Measurements from ENCODE around the gene RPH3AL.
"Not testable (repeated sequence)": the region's sequence is repeated elsewhere in the genome, so short reads cannot be mapped to it uniquely, and the experiment has no call there.

RPH3AL gene

DNA sequence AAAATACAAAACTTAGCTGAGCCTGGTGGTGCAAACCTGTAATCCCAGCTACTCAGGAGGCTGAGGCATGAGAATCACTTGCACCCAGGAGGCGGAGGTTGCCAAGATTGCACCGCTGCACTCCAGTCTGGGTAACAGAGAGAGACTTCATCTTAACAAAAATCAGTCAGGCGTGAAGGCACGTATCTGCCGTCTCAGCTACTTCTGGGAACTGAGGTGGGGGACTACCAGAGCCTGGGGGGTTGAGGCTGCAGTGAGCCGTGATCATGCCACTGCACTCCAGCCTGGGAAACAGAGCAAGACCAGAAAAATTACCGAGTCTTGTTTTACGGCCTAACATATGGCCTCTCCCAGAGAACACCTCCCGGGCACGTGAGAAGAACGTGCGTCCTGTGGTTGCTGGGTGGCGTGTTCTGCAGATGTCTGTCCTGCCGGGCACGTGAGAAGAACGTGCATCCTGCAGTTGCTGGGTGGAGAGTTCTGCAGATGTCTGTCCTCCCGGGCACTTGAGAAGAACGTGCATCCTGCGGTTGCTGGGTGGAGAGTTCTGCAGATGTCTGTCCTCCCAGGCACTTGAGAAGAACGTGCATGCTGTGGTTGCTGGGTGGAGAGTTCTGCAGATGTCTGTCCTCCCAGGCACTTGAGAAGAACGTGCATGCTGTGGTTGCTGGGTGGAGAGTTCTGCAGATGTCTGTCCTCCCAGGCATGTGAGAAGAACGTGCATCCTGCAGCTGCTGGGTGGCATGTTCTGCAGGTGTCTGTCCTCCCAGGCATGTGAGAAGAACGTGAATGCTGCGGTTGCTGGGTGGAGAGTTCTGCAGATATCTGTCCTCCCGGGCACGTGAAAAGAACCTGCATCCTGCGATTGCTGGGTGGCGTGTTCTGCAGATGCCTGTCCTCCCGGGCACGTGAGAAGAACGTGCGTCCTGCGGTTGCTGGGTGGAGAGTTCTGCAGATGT is 14.3 kb upstream of the RPH3AL start:
- H3K27me3 Mint-ChIP-seq; H3K27ac Mint-ChIP-seq; H3K36me3 Mint-ChIP-seq; H3K9me3 Mint-ChIP-seq (ENCODE audit: low read depth): not testable (repeated sequence)
- H3K4me1 Mint-ChIP-seq (ENCODE audit: low read depth), result peaks cover 34% of the 10 kb centered on the region
- peak overlapping the region; percentile 13 for H3K4me3 Mint-ChIP-seq

- H3K27ac Mint-ChIP-seq, result no peak overlapping the region
- H3K9me3 Mint-ChIP-seq (ENCODE audit: low read depth), result peaks cover 7% of the 10 kb centered on the region
- H3K4me3 Mint-ChIP-seq, result peak overlapping the region; percentile 36
These were observed 12.2 kb upstream of the RPH3AL start for GRCh38 chr17:364766-365165.

DNA sequence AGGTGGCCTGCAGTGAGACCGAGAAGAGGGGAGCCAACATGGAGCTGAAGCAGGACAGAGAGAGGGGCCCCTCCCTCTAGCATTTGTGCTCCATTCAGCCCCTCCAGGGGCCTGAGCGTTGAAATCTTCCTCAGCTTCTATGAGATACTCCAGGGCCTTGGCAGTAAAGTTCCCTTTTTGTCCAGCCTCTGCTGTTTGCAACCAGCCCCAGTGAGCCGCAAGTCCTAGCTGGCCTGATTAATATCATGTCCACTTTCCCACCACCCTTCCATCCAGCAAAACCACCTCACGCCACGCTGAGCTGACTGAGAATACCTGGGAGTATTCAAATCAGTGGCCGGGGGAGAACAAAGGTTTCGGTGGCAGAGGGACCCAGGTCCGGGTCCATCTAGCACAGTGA is 11.7 kb upstream of the RPH3AL start:
- peaks cover 3% of the 10 kb centered on the region for H3K36me3 Mint-ChIP-seq
- no peak overlapping the region for H3K4me3 Mint-ChIP-seq
- peaks cover 34% of the 10 kb centered on the region for H3K4me1 Mint-ChIP-seq (ENCODE audit: low read depth)
- no peaks in the 10 kb centered on the region for H3K27me3 Mint-ChIP-seq
- H3K9me3 Mint-ChIP-seq (ENCODE audit: low read depth), result peaks cover 7% of the 10 kb centered on the region
- no peak overlapping the region for H3K27ac Mint-ChIP-seq

More at GRCh38 chr17:364766-365165, 12.2 kb upstream of the RPH3AL start:
- peaks cover 34% of the 10 kb centered on the region for H3K4me1 Mint-ChIP-seq (ENCODE audit: low read depth)
- H3K36me3 Mint-ChIP-seq, result peaks cover 6% of the 10 kb centered on the region
- H3K27me3 Mint-ChIP-seq, result no peaks in the 10 kb centered on the region

DNA sequence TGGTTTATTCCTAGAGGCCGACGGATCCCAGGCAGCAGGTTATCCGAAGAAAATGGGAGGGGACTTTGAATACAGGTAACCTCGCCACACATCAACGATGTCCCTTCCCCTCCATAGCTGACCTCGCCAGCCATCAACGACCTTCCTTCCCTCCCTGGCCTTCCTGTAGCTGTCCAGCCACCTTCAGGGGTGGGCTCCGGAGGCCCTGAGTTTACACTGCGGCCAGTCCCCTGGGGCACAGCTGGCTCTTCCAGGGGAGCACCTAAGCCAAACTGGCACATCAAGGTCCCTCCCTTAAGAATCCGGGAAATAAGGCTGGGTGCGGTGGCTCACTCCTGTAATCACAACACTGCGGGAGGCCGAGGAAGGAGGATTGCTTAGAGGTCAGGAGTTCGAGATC is 10.1 kb upstream of the RPH3AL start:
- Mint-ChIP-seq H3K27me3 (no peaks in the 10 kb centered on the region), H3K27ac (no peak overlapping the region), H3K9me3 (ENCODE audit: low read depth) (no peaks in the 10 kb centered on the region), H3K4me1 (ENCODE audit: low read depth) (peaks cover 32% of the 10 kb centered on the region), H3K4me3 (no peak overlapping the region), H3K36me3 (no peaks in the 10 kb centered on the region)

DNA sequence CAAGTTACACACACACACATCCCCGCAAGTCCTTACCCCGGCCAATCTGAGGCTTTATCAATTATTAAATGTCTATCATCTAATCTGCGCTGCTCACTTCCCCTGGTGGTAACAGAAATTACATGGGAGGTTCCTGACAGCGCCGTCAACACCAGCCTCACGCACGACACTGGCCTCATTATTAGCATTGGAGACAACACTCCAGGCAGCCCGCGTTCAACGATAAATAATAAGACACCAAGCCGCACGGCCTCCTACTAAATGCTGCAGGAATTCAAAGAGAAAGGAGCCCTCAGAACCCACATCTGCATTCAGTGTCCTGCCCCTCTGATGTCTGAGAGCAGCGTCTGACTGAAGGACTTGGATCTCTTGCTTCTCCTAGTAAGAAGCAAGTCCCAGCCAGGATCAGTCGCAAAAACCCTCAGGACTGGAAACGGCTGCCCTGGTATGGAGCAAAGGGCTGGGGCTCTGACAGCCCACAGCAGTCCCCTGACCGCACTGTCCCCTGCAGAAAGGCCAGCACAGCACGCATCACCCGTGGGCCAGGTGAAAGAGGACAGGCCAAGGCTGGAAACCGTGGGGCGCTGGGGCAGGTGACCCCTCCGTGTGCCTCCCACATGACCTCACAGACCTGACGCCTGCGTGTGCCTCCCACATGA is 7.6 kb upstream of the RPH3AL start:
- Mint-ChIP-seq H3K36me3 (no peaks in the 10 kb centered on the region), H3K9me3 (ENCODE audit: low read depth) (no peaks in the 10 kb centered on the region), H3K27me3 (no peaks in the 10 kb centered on the region), H3K4me3 (no peak overlapping the region), H3K4me1 (ENCODE audit: low read depth) (peaks cover 15% of the 10 kb centered on the region), H3K27ac (no peak overlapping the region)

DNA sequence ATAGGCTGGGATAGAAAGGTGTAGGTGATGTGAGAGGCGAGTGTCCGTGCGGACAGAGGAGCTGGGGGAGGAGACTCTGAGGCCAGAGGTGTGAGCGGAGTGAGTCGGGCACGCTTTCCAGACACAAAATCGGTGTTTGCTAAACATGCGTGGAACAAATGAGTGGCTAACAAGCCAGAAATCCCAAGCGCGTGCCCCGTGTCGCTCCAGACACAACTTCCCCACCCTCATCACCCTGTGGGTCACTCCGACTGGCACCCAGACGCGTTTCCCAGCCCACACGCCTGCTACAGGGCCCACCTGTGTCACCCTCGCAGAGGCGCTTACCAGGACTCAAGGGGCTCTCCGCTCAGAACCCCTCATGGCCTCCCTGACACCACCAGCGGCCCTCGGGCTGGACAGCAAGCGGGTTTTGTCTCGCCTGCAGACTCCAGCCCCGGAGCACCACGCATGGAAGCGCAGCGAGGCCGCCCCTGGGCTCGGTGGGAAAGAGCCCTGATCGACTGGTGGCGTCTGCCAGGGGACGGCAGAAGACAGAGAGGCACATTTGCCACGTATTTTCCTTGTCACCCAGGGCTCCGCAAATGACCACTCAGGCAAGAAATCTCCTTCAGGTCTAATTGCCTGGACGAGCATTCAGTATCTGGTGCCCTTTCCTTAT is 6.0 kb upstream of the RPH3AL start:
- no peaks in the 10 kb centered on the region for H3K36me3 Mint-ChIP-seq
- no peaks in the 10 kb centered on the region for H3K27me3 Mint-ChIP-seq

DNA sequence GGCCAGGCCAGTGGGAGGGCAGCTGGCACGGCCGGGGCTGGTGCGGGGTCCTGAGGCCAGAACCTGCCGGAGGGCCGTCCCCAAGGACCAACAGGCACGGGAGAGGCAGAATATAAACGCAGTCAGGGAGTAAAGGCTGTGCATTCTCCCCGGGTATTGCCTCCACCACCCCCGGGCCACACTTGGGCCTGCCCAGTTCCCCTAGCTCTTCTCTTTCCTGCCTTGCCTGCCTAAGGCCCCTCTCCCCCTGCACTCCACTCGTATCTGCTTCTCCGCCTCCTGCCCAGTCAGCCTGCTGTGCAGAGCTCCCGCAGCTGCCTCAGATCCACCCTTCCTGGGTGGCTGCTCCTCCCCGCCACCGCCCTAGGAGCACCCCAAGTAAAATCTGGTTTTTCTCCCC is 5.0 kb upstream of the RPH3AL start:
- Mint-ChIP-seq H3K27me3 (no peaks in the 10 kb centered on the region), H3K4me3 (no peak overlapping the region), H3K27ac (no peak overlapping the region), H3K9me3 (ENCODE audit: low read depth) (no peaks in the 10 kb centered on the region), H3K36me3 (no peaks in the 10 kb centered on the region), H3K4me1 (ENCODE audit: low read depth) (no peaks in the 10 kb centered on the region)

More for the DNA sequence above, 6.0 kb upstream of the RPH3AL start:
- H3K4me3 Mint-ChIP-seq, result no peak overlapping the region
- no peaks in the 10 kb centered on the region for H3K9me3 Mint-ChIP-seq (ENCODE audit: low read depth)
- H3K27ac Mint-ChIP-seq, result no peak overlapping the region
- no peaks in the 10 kb centered on the region for H3K4me1 Mint-ChIP-seq (ENCODE audit: low read depth)

GRCh38 chr17:356671-357434 is 4.2 kb upstream of the RPH3AL start:
- no peaks in the 10 kb centered on the region for H3K4me1 Mint-ChIP-seq (ENCODE audit: low read depth)

DNA sequence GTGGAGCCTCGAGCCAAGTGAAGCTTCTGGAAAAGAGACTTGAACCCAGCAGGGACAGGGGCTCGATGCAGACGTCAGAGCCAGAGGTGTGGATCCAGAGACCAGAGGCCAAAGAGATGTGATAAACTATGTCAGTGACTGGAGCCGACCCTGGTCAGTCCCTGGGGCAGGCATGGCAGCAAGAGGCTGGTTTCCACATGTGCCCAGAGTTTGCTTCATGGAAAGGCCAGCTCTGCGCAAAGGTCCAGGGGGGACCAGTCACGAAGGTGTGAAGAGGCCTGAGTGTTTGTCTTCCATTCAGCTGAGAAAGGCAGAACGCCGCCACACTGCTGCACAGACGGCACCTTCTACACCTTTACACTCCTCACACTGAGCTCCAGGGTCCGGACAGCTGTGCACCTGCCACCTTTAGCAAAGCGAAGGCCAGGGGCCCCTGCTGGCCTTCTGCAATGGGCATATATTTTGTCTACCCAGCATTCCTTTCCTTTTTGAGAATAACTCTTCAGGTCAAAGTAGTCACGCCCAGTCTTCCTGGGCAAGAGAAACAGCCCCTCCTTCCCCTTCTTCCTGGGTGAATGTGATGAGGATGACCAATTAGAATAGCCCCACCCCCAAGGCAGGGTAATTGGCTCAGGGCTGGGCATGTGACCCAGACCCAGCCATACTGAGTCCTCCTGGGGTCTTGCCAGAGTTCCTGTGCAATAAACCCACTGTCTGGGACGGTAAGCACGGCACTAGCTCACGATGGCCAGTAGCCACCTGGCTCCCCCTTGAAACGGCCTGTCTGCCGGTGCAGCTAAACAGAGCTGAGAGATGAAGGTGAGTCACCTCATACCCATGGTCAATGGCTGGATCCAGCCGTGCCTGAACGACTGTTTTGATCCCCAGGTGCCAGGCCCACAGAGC is 2.3 kb upstream of the RPH3AL start:
- Mint-ChIP-seq H3K9me3 (ENCODE audit: low read depth) (no peaks in the 10 kb centered on the region), H3K27me3 (no peaks in the 10 kb centered on the region), H3K4me3 (no peak overlapping the region), H3K27ac (no peak overlapping the region), H3K4me1 (ENCODE audit: low read depth) (peaks cover 4% of the 10 kb centered on the region), H3K36me3 (no peaks in the 10 kb centered on the region)

More at GRCh38 chr17:356671-357434, 4.2 kb upstream of the RPH3AL start:
- H3K27me3 Mint-ChIP-seq, result no peaks in the 10 kb centered on the region
- H3K36me3 Mint-ChIP-seq, result no peaks in the 10 kb centered on the region
- H3K4me3 Mint-ChIP-seq, result no peak overlapping the region
- H3K27ac Mint-ChIP-seq, result no peak overlapping the region
- H3K9me3 Mint-ChIP-seq (ENCODE audit: low read depth), result no peaks in the 10 kb centered on the region

DNA sequence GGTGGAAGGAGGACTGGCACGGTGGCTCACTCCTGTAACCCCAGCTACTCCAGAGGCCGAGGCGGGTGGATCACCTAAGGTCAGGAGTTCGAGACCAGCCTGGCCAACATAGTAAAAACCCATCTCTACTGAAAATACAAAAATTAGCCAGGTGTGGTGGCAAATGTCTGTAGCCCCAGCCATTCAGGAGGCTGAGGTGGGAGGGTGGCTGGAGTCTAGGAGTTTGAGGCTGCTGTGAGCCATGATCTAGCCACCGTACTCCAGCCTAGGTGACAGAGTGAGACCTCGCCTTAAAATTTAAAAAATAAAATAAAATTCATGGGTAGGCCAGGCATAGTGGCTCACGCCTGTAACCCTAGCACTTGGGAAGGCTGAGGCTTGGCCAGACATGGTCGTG is 1.2 kb upstream of the RPH3AL start:
- no peak overlapping the region for H3K4me3 Mint-ChIP-seq
- H3K27me3 Mint-ChIP-seq, result no peaks in the 10 kb centered on the region
- peaks cover 4% of the 10 kb centered on the region for H3K4me1 Mint-ChIP-seq (ENCODE audit: low read depth)
- H3K9me3 Mint-ChIP-seq (ENCODE audit: low read depth), result no peaks in the 10 kb centered on the region
- no peaks in the 10 kb centered on the region for H3K36me3 Mint-ChIP-seq
- no peak overlapping the region for H3K27ac Mint-ChIP-seq

DNA sequence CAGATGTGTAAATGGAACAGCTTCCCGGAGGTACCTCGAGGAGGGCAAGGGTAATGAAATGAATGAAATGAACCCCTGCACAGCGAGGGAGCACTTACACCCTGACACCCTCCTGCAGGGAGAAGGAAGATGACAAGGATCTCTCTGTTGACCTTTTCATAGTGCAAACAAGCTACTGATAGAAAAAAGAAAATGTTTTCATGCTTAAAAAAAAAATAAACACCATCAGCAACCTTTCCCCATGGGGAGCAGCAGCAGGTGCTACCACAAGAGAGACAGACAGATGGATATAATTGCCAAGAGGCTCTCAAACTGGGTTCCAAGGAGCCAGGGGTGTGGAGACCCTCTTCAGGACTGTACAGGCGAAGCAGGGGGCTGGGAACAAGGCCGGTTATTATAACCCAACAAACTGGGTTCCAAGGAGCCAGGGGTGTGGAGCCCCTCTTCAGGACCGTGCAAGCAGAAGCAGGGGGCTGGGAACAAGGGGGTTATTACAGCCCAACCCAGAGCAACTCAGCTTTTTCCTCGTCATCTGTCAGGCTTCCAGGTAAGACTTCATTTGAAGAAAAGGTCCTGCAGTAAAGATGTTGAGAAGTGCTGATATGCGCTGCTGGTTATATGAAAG is 718 bp upstream of the RPH3AL start:
- Mint-ChIP-seq H3K27ac (no peak overlapping the region), H3K4me1 (ENCODE audit: low read depth) (peaks cover 4% of the 10 kb centered on the region), H3K36me3 (no peaks in the 10 kb centered on the region), H3K9me3 (ENCODE audit: low read depth) (no peaks in the 10 kb centered on the region), H3K27me3 (no peaks in the 10 kb centered on the region), H3K4me3 (no peak overlapping the region)

DNA sequence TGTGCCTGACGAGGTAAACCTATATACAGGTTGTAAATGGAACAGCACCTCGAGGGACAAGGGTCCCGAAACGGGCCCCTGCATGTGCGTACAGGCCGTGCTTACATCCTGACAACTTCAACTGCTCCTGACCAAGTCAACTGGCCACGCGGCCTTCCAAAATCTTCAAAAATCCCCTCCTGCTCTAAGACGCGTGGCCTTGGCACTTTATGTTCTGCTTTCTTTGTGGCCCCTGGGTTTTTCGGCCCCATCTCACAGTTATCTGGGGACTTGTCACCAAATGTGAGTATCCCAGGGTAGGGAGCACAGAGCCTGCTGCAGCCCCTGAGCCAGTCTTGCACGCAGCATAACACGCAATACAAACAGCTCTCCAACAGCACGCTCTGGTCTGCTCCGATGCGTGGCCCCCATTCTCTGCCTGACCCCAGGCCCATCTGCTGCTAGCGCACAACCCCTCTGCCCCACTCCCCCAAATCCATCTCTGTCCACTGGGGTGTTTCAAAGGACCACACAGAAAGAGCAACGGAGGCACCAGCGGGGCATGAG is 659 bp downstream of the RPH3AL start:
- Mint-ChIP-seq H3K9me3 (ENCODE audit: low read depth) (no peaks in the 10 kb centered on the region), H3K36me3 (no peaks in the 10 kb centered on the region), H3K4me3 (no peak overlapping the region), H3K27ac (no peak overlapping the region), H3K27me3 (no peaks in the 10 kb centered on the region), H3K4me1 (ENCODE audit: low read depth) (peaks cover 4% of the 10 kb centered on the region)

GRCh38 chr17:351449-351738 is 1.2 kb downstream of the RPH3AL start:
- Mint-ChIP-seq H3K36me3 (no peaks in the 10 kb centered on the region), H3K4me3 (no peak overlapping the region), H3K4me1 (ENCODE audit: low read depth) (peaks cover 4% of the 10 kb centered on the region)

More at GRCh38 chr17:351449-351738, 1.2 kb downstream of the RPH3AL start:
- no peaks in the 10 kb centered on the region for H3K9me3 Mint-ChIP-seq (ENCODE audit: low read depth)
- no peaks in the 10 kb centered on the region for H3K27me3 Mint-ChIP-seq
- no peak overlapping the region for H3K27ac Mint-ChIP-seq

All from activated naive CD8-positive, alpha-beta T cell (primary cell).